ENCODE data around the gene HOXC5. TPM values are rescaled to one million over a fixed set of nuclear protein-coding genes. Genes with fewer than 3 reads are reported as not detected.

HOXC5 gene
- total RNA-seq, 4 donors from 2014 or later, result 0.31 to 3.3 (median 1.3) TPM; not detected in 1

- Histone ChIP-seq H3K36me3 (no peaks in the 10 kb centered on the region), H3K27me3 (peaks cover 100% of the 10 kb centered on the region), H3K4me1 (peaks cover 0 to 50% (median 33%) of the 10 kb centered on the region in 3 donors), H3K4me3 (peak overlapping the region; percentile 30 to 51), H3K9me3 (no peaks in the 10 kb centered on the region), H3K27ac (no peak overlapping the region)
- ATAC-seq, result peak; percentile 6
- 16 to 17% methylated on average over 15 of the region's 48 CpGs for WGBS, 2 donors (ENCODE audit: low coverage in 1 of 2)
- TF ChIP-seq CTCF (IDR thresholded peaks at IDR 0.05), result no peak
- TF ChIP-seq POLR2AphosphoS5 (IDR thresholded peaks at IDR 0.05), result peak; percentile 16
Observed at GRCh38 chr12:53995378-53996239, 37.2 kb upstream of the HOXC5 start.

- Histone ChIP-seq H3K9me3 (no peaks in the 10 kb centered on the region), H3K36me3 (no peaks in the 10 kb centered on the region), H3K4me1 (peaks cover 0 to 53% (median 34%) of the 10 kb centered on the region in 3 donors), H3K4me3 (peak overlapping the region in 1 of 2 donors; percentile 51), H3K27me3 (peaks cover 100% of the 10 kb centered on the region), H3K27ac (no peak overlapping the region)
- ATAC-seq, result no peak
- WGBS, 2 donors (ENCODE audit: low coverage in 1 of 2), result 45 to 46% methylated on average over 10 to 15 of the region's 29 CpGs
- TF ChIP-seq EP300 (IDR thresholded peaks at IDR 0.05) (no peak), CTCF (IDR thresholded peaks at IDR 0.05) (no peak), POLR2A (IDR thresholded peaks at IDR 0.05) (no peak), POLR2AphosphoS5 (IDR thresholded peaks at IDR 0.05) (no peak)
Observed at GRCh38 chr12:53996240-53997203, 36.3 kb upstream of the HOXC5 start.

DNA sequence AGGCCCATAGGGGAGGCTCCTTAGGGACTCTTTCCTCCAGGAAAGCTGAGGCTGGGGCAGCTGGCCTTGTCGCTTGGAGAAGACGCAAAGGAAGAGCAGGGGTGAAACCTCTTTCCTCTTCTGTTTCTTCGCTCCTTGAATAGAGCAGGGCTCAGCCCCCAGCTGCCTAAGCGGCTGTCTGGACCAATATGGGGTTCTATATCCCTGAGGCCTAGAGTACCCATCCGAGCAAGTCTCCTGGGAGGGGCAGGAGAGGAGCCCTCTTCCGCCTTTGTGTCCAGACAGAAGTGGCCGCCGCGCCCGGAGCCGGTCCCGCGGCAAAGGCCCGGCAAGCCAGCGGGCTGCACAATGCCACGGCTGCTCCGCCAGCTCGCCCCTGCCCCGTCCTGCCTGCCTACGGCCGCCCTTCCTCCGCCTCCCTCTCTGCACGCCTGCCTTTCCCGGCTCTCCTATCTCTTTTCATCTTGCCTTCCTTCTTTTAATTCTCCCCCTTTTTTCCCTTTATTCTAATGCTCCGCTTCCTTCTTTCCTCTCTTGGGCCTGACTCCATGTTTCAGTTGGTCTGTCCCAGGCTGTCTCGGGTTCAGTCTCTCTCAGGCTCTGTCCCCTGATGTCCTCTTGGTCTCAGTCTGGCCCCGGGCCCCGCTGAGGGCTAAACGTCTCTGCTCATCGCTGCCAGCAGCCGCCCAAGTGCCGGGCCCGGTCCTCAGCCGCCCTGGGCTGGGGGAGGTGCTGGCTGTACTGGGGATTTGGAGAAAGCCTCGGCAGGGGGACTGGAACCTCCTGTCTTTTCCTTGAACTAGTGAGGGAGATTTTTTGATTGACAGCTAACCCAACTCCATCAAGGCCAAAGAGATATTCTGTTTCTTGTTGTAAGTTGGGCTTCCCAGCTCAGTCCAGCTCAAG, 35.4 kb upstream of the HOXC5 start:
- no peak overlapping the region for H3K27ac ChIP-seq
- no peaks in the 10 kb centered on the region for H3K9me3 ChIP-seq
- H3K4me3 ChIP-seq, result no peak overlapping the region
- H3K4me1 ChIP-seq, result peaks cover 0 to 53% (median 34%) of the 10 kb centered on the region in 3 donors
- WGBS, 2 donors (ENCODE audit: low coverage in 1 of 2), result 18 to 26% methylated on average over 16 to 24 of the region's 35 CpGs
- no peaks in the 10 kb centered on the region for H3K36me3 ChIP-seq
- TF ChIP-seq POLR2A (IDR thresholded peaks at IDR 0.05) (no peak), EP300 (IDR thresholded peaks at IDR 0.05) (no peak), CTCF (IDR thresholded peaks at IDR 0.05) (no peak), POLR2AphosphoS5 (IDR thresholded peaks at IDR 0.05) (no peak)
- H3K27me3 ChIP-seq, result peaks cover 100% of the 10 kb centered on the region
- no peak for ATAC-seq

GRCh38 chr12:53998110-53998899, 34.5 kb upstream of the HOXC5 start:
- Histone ChIP-seq H3K4me3 (no peak overlapping the region), H3K27ac (no peak overlapping the region), H3K27me3 (peaks cover 100% of the 10 kb centered on the region), H3K36me3 (no peaks in the 10 kb centered on the region), H3K9me3 (no peaks in the 10 kb centered on the region), H3K4me1 (peaks cover 0 to 53% (median 34%) of the 10 kb centered on the region in 3 donors)
- no peak for TF ChIP-seq EP300 (IDR thresholded peaks at IDR 0.05)
- no peak for TF ChIP-seq POLR2AphosphoS5 (IDR thresholded peaks at IDR 0.05)
- no peak for TF ChIP-seq CTCF (IDR thresholded peaks at IDR 0.05)
- TF ChIP-seq POLR2A (IDR thresholded peaks at IDR 0.05), result no peak
- ATAC-seq, result no peak
- WGBS, 2 donors (ENCODE audit: low coverage in 1 of 2), result 9 to 17% methylated on average over 1 to 6 of the region's 11 CpGs
